ENCODE measurements around the gene ARHGEF4. TPM values are rescaled to one million over a fixed set of nuclear protein-coding genes. Genes with fewer than 3 reads are reported as not detected.

The ARHGEF4 gene
- polyA plus RNA-seq, 3 donors: 0.05 TPM; not detected in 2

DNA sequence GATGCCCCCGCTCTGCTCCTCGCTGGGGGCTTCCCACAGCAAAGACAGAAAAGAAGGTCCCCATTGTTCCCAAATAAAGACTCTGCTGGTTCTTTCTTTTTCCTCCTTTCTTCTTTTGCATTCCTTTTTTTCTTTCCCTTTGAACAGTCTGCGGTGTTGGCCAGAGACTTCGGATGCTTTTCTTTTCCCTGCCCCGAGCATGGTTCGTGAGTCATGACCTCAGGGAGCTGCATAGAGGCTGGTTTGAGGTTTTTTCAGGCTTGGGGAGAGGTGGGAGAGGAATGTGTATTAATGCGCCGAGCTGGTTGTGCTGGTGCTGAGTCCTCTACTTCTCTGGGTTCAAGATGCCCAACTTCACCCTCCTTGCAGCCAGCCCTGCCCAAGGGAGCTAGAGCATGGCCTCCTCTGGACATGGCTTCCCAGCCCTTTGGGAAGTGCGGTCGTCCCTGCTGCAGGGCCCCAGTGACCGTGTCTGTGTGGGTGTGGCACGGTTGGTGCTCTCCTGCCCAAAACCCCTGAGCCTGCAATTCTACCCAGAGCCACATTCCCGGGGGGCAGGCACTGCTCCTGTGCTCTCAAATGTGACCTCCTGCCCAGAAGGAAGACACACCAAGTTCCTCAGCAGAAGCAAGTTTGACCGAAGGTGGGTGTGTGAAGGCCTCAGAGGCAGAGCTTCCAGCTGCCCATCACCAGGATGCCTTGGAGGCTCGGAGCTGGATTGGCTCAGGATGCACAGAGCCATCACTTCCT is 9.0 kb upstream of the ARHGEF4 start:
- TF ChIP-seq, protein P1, sequence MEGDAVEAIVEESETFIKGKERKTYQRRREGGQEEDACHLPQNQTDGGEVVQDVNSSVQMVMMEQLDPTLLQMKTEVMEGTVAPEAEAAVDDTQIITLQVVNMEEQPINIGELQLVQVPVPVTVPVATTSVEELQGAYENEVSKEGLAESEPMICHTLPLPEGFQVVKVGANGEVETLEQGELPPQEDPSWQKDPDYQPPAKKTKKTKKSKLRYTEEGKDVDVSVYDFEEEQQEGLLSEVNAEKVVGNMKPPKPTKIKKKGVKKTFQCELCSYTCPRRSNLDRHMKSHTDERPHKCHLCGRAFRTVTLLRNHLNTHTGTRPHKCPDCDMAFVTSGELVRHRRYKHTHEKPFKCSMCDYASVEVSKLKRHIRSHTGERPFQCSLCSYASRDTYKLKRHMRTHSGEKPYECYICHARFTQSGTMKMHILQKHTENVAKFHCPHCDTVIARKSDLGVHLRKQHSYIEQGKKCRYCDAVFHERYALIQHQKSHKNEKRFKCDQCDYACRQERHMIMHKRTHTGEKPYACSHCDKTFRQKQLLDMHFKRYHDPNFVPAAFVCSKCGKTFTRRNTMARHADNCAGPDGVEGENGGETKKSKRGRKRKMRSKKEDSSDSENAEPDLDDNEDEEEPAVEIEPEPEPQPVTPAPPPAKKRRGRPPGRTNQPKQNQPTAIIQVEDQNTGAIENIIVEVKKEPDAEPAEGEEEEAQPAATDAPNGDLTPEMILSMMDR (IDR thresholded peaks at IDR 0.05): no peak
- Histone ChIP-seq H3K9ac (ENCODE audit: insufficient read depth, low read length, poor library complexity, severe bottlenecking) (no peak overlapping the region), H3K27ac (ENCODE audit: low read depth in 1 of 2, low read length in 2 of 2) (no peak overlapping the region), H3K4me1 (ENCODE audit: control insufficient read depth in 1 of 2, insufficient read depth in 2 of 2, low read length in 2 of 2) (no peaks in the 10 kb centered on the region), H3K9me3 (replicated peaks in 1 of 2; ENCODE audit: control insufficient read depth in 1 of 2, insufficient read depth in 1 of 2, low read length in 2 of 2) (no peaks in the 10 kb centered on the region), H3K4me2 (replicated peaks; ENCODE audit: extremely low read depth, low read length, poor library complexity, severe bottlenecking) (no peak overlapping the region), H3K27me3 (ENCODE audit: control insufficient read depth in 2 of 2, insufficient read depth in 2 of 2, low read length in 2 of 2) (no peaks in the 10 kb centered on the region), H2AFZ (ENCODE audit: insufficient read depth, low read depth, low read length, poor library complexity, severe bottlenecking) (no peak overlapping the region), H3K36me3 (replicated peaks in 1 of 2; ENCODE audit: control insufficient read depth in 1 of 2, insufficient read depth in 2 of 2, low read length in 2 of 2) (no peaks in the 10 kb centered on the region), H3K79me2 (ENCODE audit: insufficient read depth, low read length) (no peaks in the 10 kb centered on the region), H3K4me3 (replicated peaks in 1 of 3; ENCODE audit: low read depth in 2 of 3, low read length in 3 of 3) (no peak overlapping the region), H4K20me1 (ENCODE audit: insufficient read depth, low read length) (no peaks in the 10 kb centered on the region)
- Mint-ChIP-seq H3K9me3 (no peaks in the 10 kb centered on the region), H3K27ac (peak overlapping the region in 2 of 7 donors; percentile 15 to 79), H3K4me3 (no peak overlapping the region), H3K4me1 (peaks cover 6% of the 10 kb centered on the region), H3K36me3 (no peaks in the 10 kb centered on the region), H3K27me3 (ENCODE audit: low read depth in 3 of 3) (peaks cover 1 to 7% (median 5%) of the 10 kb centered on the region in 3 donors)
- intact Hi-C loops (cut with micrococcal nuclease): no loop called here
- no peak for DNase-seq
- 89% methylated on average over 8 of the region's 15 CpGs for WGBS (ENCODE audit: insufficient coverage)

DNA sequence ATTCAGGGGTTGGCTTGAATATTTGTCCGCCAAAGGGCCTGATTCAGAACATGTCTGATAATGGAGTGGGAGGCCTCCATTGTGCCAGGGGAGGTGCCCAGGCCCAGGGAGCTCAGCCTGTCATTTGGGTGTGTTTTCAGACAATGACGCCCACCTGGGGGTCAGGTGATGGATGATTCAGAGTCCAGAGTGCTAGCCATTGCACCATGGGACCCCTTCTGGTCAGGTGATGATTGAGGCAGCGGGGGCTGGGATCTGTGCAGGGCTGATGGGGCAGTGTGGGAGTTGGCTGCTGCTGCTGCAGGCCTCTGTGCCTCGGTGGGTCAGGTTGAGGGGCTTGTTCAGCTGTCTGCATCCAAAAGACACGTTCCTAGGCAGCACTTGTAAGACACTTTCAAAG is 8.3 kb upstream of the ARHGEF4 start:
- H3K27ac ChIP-seq (ENCODE audit: low read depth in 1 of 2, low read length in 2 of 2): no peak overlapping the region
- no peak overlapping the region for H3K9ac ChIP-seq (ENCODE audit: insufficient read depth, low read length, poor library complexity, severe bottlenecking)
- Mint-ChIP-seq H3K27me3 (ENCODE audit: low read depth in 3 of 3) (peaks cover 5 to 8% (median 7%) of the 10 kb centered on the region in 3 donors), H3K27ac (no peak overlapping the region), H3K4me1 (peaks cover 6% of the 10 kb centered on the region), H3K36me3 (no peaks in the 10 kb centered on the region), H3K4me3 (no peak overlapping the region), H3K9me3 (no peaks in the 10 kb centered on the region)
- TF ChIP-seq, protein P1 (IDR thresholded peaks at IDR 0.05): no peak
- no peak overlapping the region for H2AFZ ChIP-seq (ENCODE audit: insufficient read depth, low read depth, low read length, poor library complexity, severe bottlenecking)
- H3K4me3 ChIP-seq (replicated peaks in 1 of 3; ENCODE audit: low read depth in 2 of 3, low read length in 3 of 3): no peak overlapping the region
- DNase-seq: no peak
- no peaks in the 10 kb centered on the region for H3K9me3 ChIP-seq (replicated peaks in 1 of 2; ENCODE audit: control insufficient read depth in 1 of 2, insufficient read depth in 1 of 2, low read length in 2 of 2)
- no peaks in the 10 kb centered on the region for H3K27me3 ChIP-seq (ENCODE audit: control insufficient read depth in 2 of 2, insufficient read depth in 2 of 2, low read length in 2 of 2)
- no peaks in the 10 kb centered on the region for H3K79me2 ChIP-seq (ENCODE audit: insufficient read depth, low read length)
- H4K20me1 ChIP-seq (ENCODE audit: insufficient read depth, low read length): no peaks in the 10 kb centered on the region
- intact Hi-C loops (cut with micrococcal nuclease): no loop called here
- 88% methylated on average over 5 of the region's 5 CpGs for WGBS (ENCODE audit: insufficient coverage)
- H3K36me3 ChIP-seq (replicated peaks in 1 of 2; ENCODE audit: control insufficient read depth in 1 of 2, insufficient read depth in 2 of 2, low read length in 2 of 2): no peaks in the 10 kb centered on the region
- H3K4me1 ChIP-seq (ENCODE audit: control insufficient read depth in 1 of 2, insufficient read depth in 2 of 2, low read length in 2 of 2): no peaks in the 10 kb centered on the region
- H3K4me2 ChIP-seq (replicated peaks; ENCODE audit: extremely low read depth, low read length, poor library complexity, severe bottlenecking): no peak overlapping the region

Measured in CD14-positive monocyte (primary cell).